Left cardiac atrium (tissue), 4 donors: ENCODE results near the gene P4HA3. TPM values are rescaled to one million over a fixed set of nuclear protein-coding genes. Genes with fewer than 3 reads are reported as not detected.
"Not testable (repeated sequence)": the region's sequence is repeated elsewhere in the genome, so short reads cannot be mapped to it uniquely, and the experiment has no call there.

Source experiments
- ATAC-seq, 2 donors: fragments of 200-7000 bp; cut with Tn5 transposase; one replicate each; pipeline ENCODE4 v1.9.1; 2020; ENCODE audit warnings: mild to moderate bottlenecking in 2 of 2, moderate library complexity in 2 of 2
- DNase-seq: peaks from one replicate; pipeline ENCODE4 v3.0.0-alpha.2; 2020
- intact Hi-C, 2 donors: fragments of 100-400 bp; cut with DNase I; formaldehyde crosslinking; loops; one replicate each; pipeline versions ENCODE4 v1.14.1 to v1.15.1; 2022 to 2023
- long read RNA-seq: library from polyadenylated mRNA; unstranded; transcript quantifications from one replicate; pipeline ENCODE4 v2.0.0, GENCODE V29; 2021
- total RNA-seq, 2 donors: library from RNA; stranded (reverse); fragmentation: NEBNext Ultra II Directional; extraction: Animal tissue kit (Norgen Biotek cat#: 25700); gene quantifications; one replicate each; pipeline ENCODE4 v1.2.1, GENCODE V29; 2021
- donor health status: DM: no; HTN: yes; CAD: no.
- donor health status: DM: no; HTN: yes; CAD: no; lungs with severe emphysema.
- donor health status: DM: yes; HTN: yes; CAD: no.
- donor health status: Dilated cardiomyopathy.

Gene P4HA3
- under 1 TPM; 0.31 to 0.38 TPM for total RNA-seq
- long read RNA-seq, partial matches to known transcripts = 0 of 2 reads
- long read RNA-seq, other reads (novel, unspliced or antisense) = 2 of 2 reads

GRCh38 chr11:74311352-74311926 lies at the start of gene P4HA3:
TSS of gene P4HA3 (minus strand) at chr11:74311640. CDS start at chr11:74311611, 29 bp downstream.
- DNase-seq = peak; percentile 79
- intact Hi-C loops = no loop called here

GRCh38 chr11:74357449-74357848 lies 46.0 kb upstream of the P4HA3 start:
- ATAC-seq = no peak
- no peak for DNase-seq
- intact Hi-C loops = no loop called here

More at GRCh38 chr11:74311352-74311926, at the start of gene P4HA3:
- ATAC-seq = peak; percentile 98 to 99

GRCh38 chr11:74355626-74356025 lies 44.2 kb upstream of the P4HA3 start:
- intact Hi-C loops = no loop called here
- ATAC-seq (no peak), DNase-seq (no peak)

- no peak for ATAC-seq
- intact Hi-C loops = no loop called here
Observed at GRCh38 chr11:74354036-74354435, 42.6 kb upstream of the P4HA3 start.

GRCh38 chr11:74347381-74347780 lies 35.9 kb upstream of the P4HA3 start:
- ATAC-seq (no peak), DNase-seq (no peak)
- intact Hi-C loops = no loop called here

More at GRCh38 chr11:74354036-74354435, 42.6 kb upstream of the P4HA3 start:
- DNase-seq = no peak

GRCh38 chr11:74345420-74345819 lies 34.0 kb upstream of the P4HA3 start:
- no peak for DNase-seq
- no peak for ATAC-seq
- intact Hi-C loops = no loop called here

GRCh38 chr11:74341921-74342320 lies 30.5 kb upstream of the P4HA3 start:
- intact Hi-C loops = no loop called here
- DNase-seq = no peak
- no peak for ATAC-seq

GRCh38 chr11:74339619-74340018 lies 28.2 kb upstream of the P4HA3 start:
- no peak for DNase-seq
- no peak for ATAC-seq
- intact Hi-C loops = no loop called here

- intact Hi-C loops = no loop called here
- DNase-seq (no peak), ATAC-seq (no peak)
Observed at GRCh38 chr11:74338963-74339362, 27.5 kb upstream of the P4HA3 start.

- intact Hi-C loops = no loop called here
- no peak for ATAC-seq
- DNase-seq = no peak
Observed at GRCh38 chr11:74333193-74333592, 21.8 kb upstream of the P4HA3 start.

GRCh38 chr11:74332291-74332690 lies 20.9 kb upstream of the P4HA3 start:
- intact Hi-C loops = no loop called here
- DNase-seq (no peak), ATAC-seq (no peak)

- DNase-seq, intact Hi-C loops, ATAC-seq: not testable (repeated sequence)
Observed at GRCh38 chr11:74331000-74331399, 19.6 kb upstream of the P4HA3 start.

GRCh38 chr11:74330075-74330858 lies 18.8 kb upstream of the P4HA3 start:
- ATAC-seq (no peak), DNase-seq (no peak)
- intact Hi-C loops = no loop called here

- DNase-seq = no peak
- ATAC-seq = no peak
- intact Hi-C loops = loop anchor here in 1 of 2 donors (10.0 kb wide), 1 partner anchor 72 kb away; no protein-coding TSS in a partner anchor
Observed at GRCh38 chr11:74327076-74327475, 15.6 kb upstream of the P4HA3 start.

GRCh38 chr11:74326665-74327064 lies 15.2 kb upstream of the P4HA3 start:
- intact Hi-C loops = loop anchor here in 1 of 2 donors (10.0 kb wide), 1 partner anchor 72 kb away; no protein-coding TSS in a partner anchor
- DNase-seq = no peak
- no peak for ATAC-seq

- intact Hi-C loops = loop anchor here in 1 of 2 donors (10.0 kb wide), 1 partner anchor 71 kb away; no protein-coding TSS in a partner anchor
- DNase-seq (peak; percentile 85), ATAC-seq (peak; percentile 89 to 96)
Observed at GRCh38 chr11:74325649-74326645, 14.5 kb upstream of the P4HA3 start.

GRCh38 chr11:74322667-74323066 lies 11.2 kb upstream of the P4HA3 start:
- ATAC-seq (peak; percentile 64 to 71), DNase-seq (peak; percentile 62)
- intact Hi-C loops = loop anchor here (5.0 to 10.0 kb wide), 2 partner anchors 65 to 68 kb away; no protein-coding TSS in a partner anchor

- DNase-seq = no peak
- intact Hi-C loops = loop anchor here (5.0 to 10.0 kb wide), 2 partner anchors 64 to 67 kb away; no protein-coding TSS in a partner anchor
- ATAC-seq = peak in 1 of 2 donors; percentile 42
Observed at GRCh38 chr11:74321487-74322188, 10.2 kb upstream of the P4HA3 start.
